Measurements from ENCODE around the gene TMEM139.

TMEM139 gene

DNA sequence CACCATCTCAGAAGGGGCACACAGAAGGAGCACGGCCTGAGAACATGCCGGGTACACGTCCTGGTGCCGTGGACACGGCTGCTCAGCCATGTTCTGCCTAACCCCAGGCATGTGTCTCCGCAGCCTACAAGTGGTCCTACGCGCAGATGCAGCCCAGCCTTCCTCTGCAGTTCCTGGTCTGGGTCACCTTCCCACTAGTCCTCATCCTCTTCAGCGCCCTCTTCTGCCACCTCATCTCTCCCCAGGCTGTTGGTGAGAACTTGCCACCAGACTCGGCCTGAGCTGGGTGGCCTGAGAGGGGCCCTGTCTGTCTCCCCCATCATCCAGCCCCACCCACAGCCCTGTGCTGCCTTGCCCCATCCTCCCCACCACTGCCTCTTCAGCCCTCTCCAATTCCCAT, 36.5 kb downstream of the TMEM139 start:
- in situ Hi-C loops (cut with HindIII; ENCODE audit: low sequenced_read_pairs), result loop anchor here (5.0 kb wide), 1 partner anchor 66 kb away; no protein-coding TSS in a partner anchor

DNA sequence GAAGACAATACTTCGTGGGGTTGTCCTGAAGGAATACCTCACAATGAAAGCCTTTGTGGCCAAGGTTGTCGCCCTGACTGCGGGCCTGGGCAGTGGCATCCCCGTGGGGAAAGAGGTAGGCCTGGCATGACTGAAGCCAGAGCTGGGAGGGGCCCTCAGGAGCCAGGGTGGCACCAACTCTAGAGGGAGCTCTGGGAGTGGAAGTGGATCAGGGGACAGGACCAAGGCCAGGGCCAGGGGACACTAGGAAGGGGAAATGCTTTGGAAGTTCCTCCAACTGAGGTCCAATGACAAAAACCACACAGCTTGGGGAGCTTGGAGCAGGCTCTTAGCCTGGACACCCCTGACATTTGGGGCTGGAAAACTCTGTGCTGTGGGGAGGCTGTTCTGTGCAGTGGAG, 37.0 kb downstream of the TMEM139 start:
- in situ Hi-C loops (cut with HindIII; ENCODE audit: low sequenced_read_pairs), result loop anchor here (5.0 kb wide), 1 partner anchor 66 kb away; no protein-coding TSS in a partner anchor

DNA sequence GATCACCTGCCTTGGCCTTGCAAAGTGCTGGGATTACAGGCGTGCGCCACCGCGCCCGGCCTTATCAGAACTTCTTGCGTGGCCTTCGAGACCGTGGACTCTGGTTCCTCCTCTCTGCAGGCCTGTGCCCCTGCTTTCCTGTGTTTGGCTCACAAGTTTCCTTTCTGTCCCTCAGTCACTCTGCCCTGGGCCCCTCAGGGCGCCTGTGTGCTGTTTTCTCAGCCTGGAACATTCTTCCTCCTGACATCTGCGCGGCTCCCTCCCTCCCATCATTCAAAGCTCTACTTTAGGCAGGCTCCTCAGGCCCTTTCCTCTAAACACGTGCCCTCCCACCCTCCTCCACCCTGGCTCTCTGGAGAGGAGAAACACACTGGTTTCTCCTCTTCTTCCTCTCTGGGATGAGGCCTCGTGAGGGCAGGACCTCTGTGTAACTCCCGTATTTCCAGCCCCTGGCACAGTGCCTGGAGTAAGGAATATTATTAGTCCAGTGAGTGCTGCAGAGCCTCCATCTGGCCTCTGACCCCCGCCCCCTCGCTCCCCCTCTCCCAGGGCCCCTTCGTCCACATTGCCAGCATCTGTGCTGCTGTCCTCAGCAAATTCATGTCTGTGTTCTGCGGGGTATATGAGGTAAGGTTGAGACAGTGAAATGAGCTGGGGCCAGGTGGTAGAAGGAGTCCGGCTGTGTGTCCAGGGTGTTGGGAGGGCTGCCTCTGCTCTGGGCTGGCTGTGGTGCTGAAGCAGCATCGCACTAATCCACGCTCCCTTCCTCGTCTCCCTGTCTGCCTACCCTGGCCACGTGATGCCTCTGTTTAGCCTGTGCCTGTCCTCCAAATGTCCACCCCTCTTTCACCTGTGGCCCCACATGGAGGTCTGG, 38.2 kb downstream of the TMEM139 start:
- in situ Hi-C loops (cut with HindIII; ENCODE audit: low sequenced_read_pairs), result loop anchor here (5.0 kb wide), 1 partner anchor 64 kb away; no protein-coding TSS in a partner anchor

DNA sequence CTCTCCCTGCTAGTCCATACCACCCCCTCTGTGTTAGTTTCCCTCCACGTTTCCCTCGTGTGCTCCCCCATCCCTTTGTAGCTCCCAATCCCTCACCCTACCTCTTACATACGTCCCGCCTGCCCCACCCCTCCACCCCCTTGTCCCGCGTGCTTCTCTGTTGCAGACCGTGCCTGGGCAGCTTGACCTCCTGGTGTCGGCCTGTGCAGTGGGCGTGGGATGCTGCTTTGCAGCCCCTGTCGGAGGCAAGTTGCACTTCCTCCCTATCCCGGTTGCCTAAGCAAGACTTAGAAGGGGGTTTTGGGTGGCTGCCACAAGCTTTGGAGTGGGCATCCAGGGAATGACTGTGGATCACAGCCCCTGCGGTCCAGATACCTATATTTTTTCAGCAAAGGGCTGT, 38.9 kb downstream of the TMEM139 start:
- in situ Hi-C loops (cut with HindIII; ENCODE audit: low sequenced_read_pairs), result loop anchor here (5.0 kb wide), 1 partner anchor 64 kb away; no protein-coding TSS in a partner anchor

DNA sequence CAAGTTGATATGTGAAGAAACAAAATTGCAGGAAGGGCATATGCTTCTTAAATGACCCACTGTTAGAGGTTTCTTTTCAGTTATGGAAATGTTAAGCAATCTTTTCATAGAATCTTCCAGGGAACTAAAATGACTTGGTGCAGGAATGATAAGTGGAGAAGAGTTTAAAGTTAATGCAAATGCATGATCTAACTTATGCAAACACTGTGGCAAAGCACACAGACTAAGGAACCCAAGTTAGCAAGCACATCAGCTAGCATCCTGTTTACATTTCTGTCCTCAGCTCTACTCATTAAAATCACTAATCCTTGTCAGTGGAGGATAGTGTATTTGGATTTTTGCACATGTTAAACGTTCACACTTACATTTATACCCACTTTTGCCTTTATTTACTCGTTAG, 40.5 kb downstream of the TMEM139 start:
- in situ Hi-C loops (cut with HindIII; ENCODE audit: low sequenced_read_pairs), result no loop called here

DNA sequence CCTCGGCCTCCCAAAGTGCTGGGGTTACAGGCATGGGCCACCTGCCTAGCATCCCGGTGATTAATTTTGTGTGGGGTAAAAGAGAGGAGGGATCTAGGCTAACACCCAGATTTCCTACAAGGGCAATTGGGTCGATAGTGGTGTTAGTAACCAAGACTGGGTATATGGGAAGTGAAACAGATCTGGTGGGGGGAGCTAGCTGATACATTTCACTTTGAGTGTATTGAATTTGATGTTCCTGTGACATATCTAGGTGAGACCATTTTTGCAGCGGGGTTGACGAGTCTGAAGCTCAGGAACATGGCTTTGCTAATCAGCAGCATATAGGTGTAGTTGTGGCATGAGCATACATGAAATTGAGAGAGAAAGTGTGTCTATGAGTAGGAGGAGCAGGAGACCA, 43.1 kb downstream of the TMEM139 start:
- in situ Hi-C loops (cut with HindIII; ENCODE audit: low sequenced_read_pairs), result no loop called here

DNA sequence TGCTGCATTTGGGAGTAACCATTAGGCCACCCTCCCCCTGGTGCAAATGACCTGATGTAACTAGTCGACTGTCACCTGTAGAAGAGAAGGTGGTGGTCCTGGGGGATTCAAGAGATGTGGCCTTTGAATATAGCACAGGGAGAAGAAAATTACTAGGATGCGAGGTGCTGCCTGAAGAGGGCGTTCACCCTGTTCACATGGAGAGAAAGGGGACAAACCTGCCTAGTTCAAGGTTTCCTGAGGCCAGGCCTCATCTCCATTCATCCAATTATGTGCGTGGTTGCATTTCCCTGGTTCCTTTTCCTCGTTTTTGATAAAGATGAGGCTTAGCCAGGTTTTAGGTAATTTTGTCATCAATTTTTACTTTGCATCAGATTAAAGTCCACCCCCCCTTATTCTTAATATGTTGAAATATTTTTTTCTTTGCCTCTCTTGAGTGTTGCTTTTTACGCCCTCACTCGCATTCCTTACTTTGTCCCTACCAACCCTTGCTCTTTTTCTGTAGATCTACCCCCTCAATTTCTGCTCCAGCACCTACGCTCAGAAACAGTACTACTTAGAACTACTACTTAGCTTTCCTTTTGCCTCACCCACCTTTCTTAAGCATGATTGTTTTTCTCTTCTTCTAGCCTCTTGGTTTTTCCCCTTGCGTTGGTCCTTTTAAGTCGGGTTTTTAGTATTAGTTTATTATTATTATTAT, 44.9 kb downstream of the TMEM139 start:
- in situ Hi-C loops (cut with HindIII; ENCODE audit: low sequenced_read_pairs), result no loop called here

DNA sequence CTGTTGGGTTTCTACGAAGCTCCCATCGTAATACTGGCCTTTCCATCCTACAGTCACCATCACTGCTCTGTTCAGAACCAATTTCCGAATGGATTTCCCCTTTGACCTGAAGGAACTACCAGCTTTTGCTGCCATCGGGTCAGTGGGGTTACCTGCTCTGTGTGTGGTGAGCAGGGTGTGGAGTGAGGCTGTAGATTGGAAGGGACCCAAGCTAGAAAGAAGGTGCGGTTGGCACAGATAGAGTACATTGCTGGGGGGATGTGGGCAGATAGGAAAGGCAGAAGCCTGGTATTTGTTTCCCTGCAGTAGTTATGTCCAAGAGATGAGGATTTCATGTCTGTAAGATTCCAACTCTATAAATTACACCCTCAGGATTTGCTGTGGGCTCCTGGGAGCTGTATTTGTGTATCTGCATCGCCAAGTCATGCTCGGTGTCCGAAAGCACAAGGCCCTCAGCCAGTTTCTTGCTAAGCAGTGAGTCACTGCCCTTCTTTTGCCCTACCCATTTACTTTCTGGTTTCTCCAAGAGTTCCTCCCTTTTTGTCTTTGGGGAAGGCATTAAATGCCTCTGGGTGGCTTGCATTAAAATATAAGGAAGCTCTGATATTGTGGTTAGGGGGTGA, 46.5 kb downstream of the TMEM139 start:
- in situ Hi-C loops (cut with HindIII; ENCODE audit: low sequenced_read_pairs), result no loop called here

DNA sequence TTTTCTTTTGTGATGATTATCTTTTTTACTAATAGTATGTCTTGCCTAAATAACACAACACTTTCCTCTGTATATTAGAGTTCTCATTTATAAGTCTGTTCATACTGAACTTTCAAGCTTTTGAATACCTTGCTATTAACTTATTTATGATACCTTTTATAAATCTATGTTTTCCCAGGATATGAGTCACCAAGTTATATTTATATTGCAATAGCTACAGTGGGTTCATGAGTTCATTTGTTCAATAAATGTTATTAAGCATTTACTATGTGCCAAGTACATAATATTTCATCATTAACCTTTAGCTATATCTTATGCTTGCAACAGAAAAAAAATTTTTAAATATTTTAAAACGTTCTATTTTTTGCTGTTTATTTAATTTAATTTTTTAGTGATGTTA, 49.5 kb downstream of the TMEM139 start:
- in situ Hi-C loops (cut with HindIII; ENCODE audit: low sequenced_read_pairs), result no loop called here

DNA sequence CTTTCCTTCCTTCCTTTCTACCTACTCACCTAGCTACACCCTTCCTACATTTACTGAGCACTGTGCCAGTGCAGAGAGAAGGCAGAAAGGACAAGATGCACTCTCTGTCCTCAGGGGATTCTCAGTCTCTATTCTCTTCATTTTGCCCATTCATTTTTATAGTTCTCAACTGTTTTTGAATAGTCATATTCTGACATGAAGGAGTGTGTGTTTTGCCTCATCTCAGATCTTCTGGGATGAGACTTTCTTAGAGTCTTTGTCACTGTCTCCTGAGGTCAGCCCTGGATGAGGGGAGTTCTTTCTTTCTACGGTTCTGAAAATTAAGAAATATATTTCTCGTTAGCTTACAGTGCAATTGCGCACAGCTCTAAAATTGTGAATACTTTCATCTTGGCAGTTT, 52.5 kb downstream of the TMEM139 start:
- in situ Hi-C loops (cut with HindIII; ENCODE audit: low sequenced_read_pairs), result no loop called here
